K562 (cell line): ENCODE measurements around the gene SLC26A1. TPM values are rescaled to one million over a fixed set of nuclear protein-coding genes. Genes with fewer than 3 reads are reported as not detected.

ENCODE experiments used
- ATAC-seq: fragments of 200-7000 bp; cut with Tn5 transposase; 3 replicates; pipeline ENCODE4 v1.9.1; 2020; ENCODE audit warnings: moderate library complexity
- BruUV-seq: library from RNA; stranded (reverse); fragments of 400-500 nt; replicated peaks from 2 replicates; lab custom pipeline; 2021; lab: Mats Ljungman, UMichigan
- CTCF ChIA-PET: fragments of 300-600 bp; formaldehyde crosslinking; extraction: SDS; loops from one replicate; lab custom pipeline; 2021; ENCODE audit warnings: low intra/inter-chr PET ratio; lab: Yijun Ruan, JAX
- POLR2A ChIA-PET: fragments of 300-600, 350-650 bp; sonication (Branson Sonifier 250); formaldehyde crosslinking; extraction: SDS; loops from one replicate; lab custom pipeline; 2021; ENCODE audit warnings: antibody characterized with exemption, inconsistent platforms; lab: Yijun Ruan, JAX
- DNase-seq, 4 experiments: peaks; one replicate each; pipeline versions ENCODE4 v3.0.0 to v3.0.0-alpha.2; 2011 to 2018; ENCODE audit warnings: low spot score in 3 of 4, mixed read lengths in 3 of 4; ENCODE audit errors: extremely low read depth in 1 of 4
- FAIRE-seq: peaks from 2 replicates; lab custom pipeline; 2011; peaks lifted over from hg19 to GRCh38; lab: Jason Lieb, UNC
- H2AFZ ChIP-seq: 2 replicates; pipeline ENCODE4 v1.6.0; 2011; ENCODE audit warnings: low read depth, low read length, control low read depth, inconsistent platforms
- H3K27ac ChIP-seq: fragments of 200-600 bp; 3 replicates; pipeline ENCODE4 v1.8.0; 2011; ENCODE audit warnings: low read depth, mild to moderate bottlenecking, control low read depth, inconsistent platforms, low read length, moderate library complexity, mixed read lengths; ENCODE audit errors: extremely low read depth
- H3K27me3 ChIP-seq, 2 experiments: fragments of 300-600 bp in 1 of 2; 2 replicates in 1 of 2; 3 replicates in 1 of 2; pipeline versions ENCODE4 v1.6.0 to v1.8.0; 2011; ENCODE audit warnings: inconsistent platforms in 2 of 2, low read length in 2 of 2, mild to moderate bottlenecking in 1 of 2, mixed read lengths in 1 of 2, moderate library complexity in 1 of 2; ENCODE audit not compliant: control insufficient read depth in 2 of 2, insufficient read depth in 2 of 2
- H3K36me3 ChIP-seq: fragments of 300-600 bp; 3 replicates; pipeline ENCODE4 v1.8.0; 2011; ENCODE audit warnings: mild to moderate bottlenecking, low read length, inconsistent platforms; ENCODE audit not compliant: control insufficient read depth, insufficient read depth
- H3K4me1 ChIP-seq, 2 experiments: fragments of 200-600 bp in 1 of 2; replicated peaks in 1 of 2; 2 replicates in 1 of 2; 3 replicates in 1 of 2; pipeline versions ENCODE4 v1.5.1 to v1.8.0; 2011; ENCODE audit warnings: inconsistent platforms in 2 of 2, low read length in 2 of 2, mild to moderate bottlenecking in 1 of 2, mixed read lengths in 1 of 2, moderate library complexity in 1 of 2; ENCODE audit not compliant: control insufficient read depth in 2 of 2, insufficient read depth in 2 of 2
- H3K4me2 ChIP-seq: 2 replicates; pipeline ENCODE4 v1.6.1; 2011; ENCODE audit warnings: low read length, control low read depth, inconsistent platforms, mixed read lengths; ENCODE audit not compliant: insufficient read depth
- H3K4me3 ChIP-seq: fragments of 200-600 bp; sonication (generic), shearing (Covaris generic); 2 replicates; pipeline ENCODE4 v1.5.1; 2016; ENCODE audit warnings: control low read depth, inconsistent platforms
- H3K79me2 ChIP-seq: fragments of 200-600 bp; 3 replicates; pipeline ENCODE4 v1.8.0; 2011; ENCODE audit warnings: low read length, inconsistent platforms; ENCODE audit not compliant: control insufficient read depth, insufficient read depth
- H3K9ac ChIP-seq, 2 experiments: 2 replicates each; pipeline versions ENCODE4 v1.6.0 to v1.6.1; 2011; ENCODE audit warnings: low read depth in 2 of 2, low read length in 2 of 2, control low read depth in 1 of 2, inconsistent platforms in 1 of 2, mild to moderate bottlenecking in 1 of 2, mixed read lengths in 1 of 2; ENCODE audit not compliant: insufficient read depth in 1 of 2
- H3K9me1 ChIP-seq: one replicate; pipeline ENCODE4 v1.6.0; 2011; ENCODE audit warnings: inconsistent platforms, mild to moderate bottlenecking, low read length, moderate library complexity; ENCODE audit not compliant: control insufficient read depth, insufficient read depth
- H3K9me3 ChIP-seq: replicated peaks from 2 replicates; pipeline ENCODE4 v1.5.1; 2011; ENCODE audit warnings: low read depth, low read length, inconsistent platforms; ENCODE audit not compliant: control insufficient read depth, insufficient read depth
- H4K20me1 ChIP-seq: replicated peaks from 2 replicates; pipeline ENCODE4 v1.6.1; 2011; ENCODE audit warnings: low read length, inconsistent platforms, mixed read lengths; ENCODE audit not compliant: control insufficient read depth, insufficient read depth
- ARHGAP35 ChIP-seq: fragments of 450-650 bp; IDR thresholded peaks from 2 replicates; pipeline ENCODE4 v1.6.1; 2018; ENCODE audit not compliant: partially characterized antibody
- POLR2G ChIP-seq: fragments of 200-400 bp; formaldehyde crosslinking; IDR thresholded peaks from 2 replicates; pipeline ENCODE4 v1.6.1; 2017; ENCODE audit warnings: low read depth, mild to moderate bottlenecking, antibody characterized with exemption, low read length, moderate library complexity
- RBFOX2 ChIP-seq: fragments of 200-400 bp; formaldehyde crosslinking; IDR thresholded peaks from 2 replicates; pipeline ENCODE4 v1.6.1; 2017; ENCODE audit warnings: low read depth, mild to moderate bottlenecking, low read length, moderate library complexity
- WGBS: fragments of 100-300 bp; shearing (Covaris generic); methylation state at CpG from one replicate; pipeline ENCODE4 v1.1.6; 2016; ENCODE audit warnings: low coverage, mixed read lengths; ENCODE audit not compliant: insufficient coverage; ENCODE audit errors: missing lambda C conversion rate; 5-methylcytosine and 5-hydroxymethylcytosine counted together
- in situ Hi-C: fragments of 300-500 bp; cut with MboI; formaldehyde crosslinking; loops from 4 replicates; pipeline ENCODE4 v1.15.0; 2018; ENCODE audit warnings: inconsistent platforms, mixed read lengths
- intact Hi-C: fragments of 100-400 bp; cut with micrococcal nuclease; formaldehyde crosslinking; loops from 2 replicates; pipeline ENCODE4 v1.14.2; 2022
- polyA plus RNA-seq, 8 experiments: library from polyadenylated mRNA; depleted of rRNA in 4 of 8; stranded (reverse) in 5 of 8; unstranded in 3 of 8; fragments of >200 nt; fragmentation: Nextera tagmentation in 2 of 8; fragmentation: Illumina TruSeq in 1 of 8; extraction: Ambion mirVana in 2 of 8; extraction: Trizol in 1 of 8; gene quantifications; 2 replicates each; pipeline versions ENCODE4 v1.2.1 to v1.2.3, GENCODE V29; 2011 to 2014; ENCODE audit warnings: inconsistent platforms in 1 of 8, missing spikeins in 1 of 8
- total RNA-seq, 7 experiments: library from RNA; depleted of rRNA in 6 of 7; stranded (reverse); fragments of >200 nt in 6 of 7; fragmentation: Illumina TruSeq in 2 of 7; extraction: Trizol in 2 of 7; gene quantifications; 2 replicates each; pipeline versions ENCODE4 v1.2.1 to v1.2.3, GENCODE V29; 2011 to 2021; ENCODE audit warnings: low replicate concordance in 1 of 7
- TF ChIP-seq, protein P1 (sequence below), 3 experiments: IDR thresholded peaks in 2 of 3; conservative IDR thresholded peaks in 1 of 3; 2 replicates each; pipeline ENCODE4 v1.5.1; 2011 to 2012; ENCODE audit warnings: low read length in 3 of 3, mild to moderate bottlenecking in 3 of 3, control low read depth in 2 of 3, improper control_type of control experiment in 1 of 3, inconsistent platforms in 1 of 3, low read depth in 1 of 3, mixed read lengths in 1 of 3, moderate library complexity in 1 of 3; ENCODE audit not compliant: insufficient read depth in 2 of 3

SLC26A1 gene
- total and polyA plus RNA-seq, 9 of the 15 experiments (the other 6 are each of a cell fraction or from before 2014, with no cell fraction given), result 0.11 to 4.2 (median 0.95) TPM

DNA sequence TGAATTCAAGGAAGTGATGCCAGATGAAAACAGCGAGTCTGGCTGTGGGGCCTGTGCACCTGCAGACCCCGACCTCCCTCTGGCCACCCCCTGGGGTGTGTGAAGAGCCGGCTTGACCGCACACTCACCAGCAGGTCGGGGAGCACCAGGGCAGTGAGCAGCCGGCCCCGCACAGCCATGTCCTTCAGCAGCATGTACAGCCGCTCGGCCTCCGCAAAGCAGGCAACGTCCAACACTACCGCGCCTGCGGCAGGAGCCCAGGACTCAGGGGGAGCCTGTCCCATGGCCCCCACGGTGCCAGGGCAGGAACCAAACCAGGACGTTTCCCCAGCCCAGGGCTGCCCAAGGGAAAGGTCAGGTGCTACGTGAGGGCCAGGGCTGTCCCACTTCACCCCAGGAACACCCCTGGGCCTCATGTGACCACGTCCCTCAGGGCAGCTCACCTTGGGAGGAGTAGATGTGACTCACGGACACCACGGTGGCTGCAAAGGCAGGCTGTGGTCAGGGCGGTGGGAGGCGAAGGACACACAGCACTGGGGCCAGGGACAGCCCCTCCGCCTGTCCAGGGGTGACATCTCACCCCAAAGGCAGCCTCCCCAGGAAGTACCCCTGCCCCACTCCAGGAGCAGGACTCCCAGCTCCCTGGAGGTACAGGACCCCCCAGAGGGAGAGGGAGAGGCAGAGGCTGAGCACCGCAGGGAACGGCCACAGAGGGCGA lies 28.0 kb downstream of the SLC26A1 start:
- no peaks in the 10 kb centered on the region for H4K20me1 ChIP-seq
- H3K4me2 ChIP-seq, result no peak overlapping the region
- 80% methylated on average over 23 of the region's 26 CpGs for WGBS
- TF ChIP-seq ARHGAP35 (no peak), RBFOX2 (0 out of 2 replicates have a peak, but pooled peaks have one; percentile 38), POLR2G (0 out of 2 replicates have a peak, but pooled peaks have one; percentile 23)
- TF ChIP-seq, protein P1, sequence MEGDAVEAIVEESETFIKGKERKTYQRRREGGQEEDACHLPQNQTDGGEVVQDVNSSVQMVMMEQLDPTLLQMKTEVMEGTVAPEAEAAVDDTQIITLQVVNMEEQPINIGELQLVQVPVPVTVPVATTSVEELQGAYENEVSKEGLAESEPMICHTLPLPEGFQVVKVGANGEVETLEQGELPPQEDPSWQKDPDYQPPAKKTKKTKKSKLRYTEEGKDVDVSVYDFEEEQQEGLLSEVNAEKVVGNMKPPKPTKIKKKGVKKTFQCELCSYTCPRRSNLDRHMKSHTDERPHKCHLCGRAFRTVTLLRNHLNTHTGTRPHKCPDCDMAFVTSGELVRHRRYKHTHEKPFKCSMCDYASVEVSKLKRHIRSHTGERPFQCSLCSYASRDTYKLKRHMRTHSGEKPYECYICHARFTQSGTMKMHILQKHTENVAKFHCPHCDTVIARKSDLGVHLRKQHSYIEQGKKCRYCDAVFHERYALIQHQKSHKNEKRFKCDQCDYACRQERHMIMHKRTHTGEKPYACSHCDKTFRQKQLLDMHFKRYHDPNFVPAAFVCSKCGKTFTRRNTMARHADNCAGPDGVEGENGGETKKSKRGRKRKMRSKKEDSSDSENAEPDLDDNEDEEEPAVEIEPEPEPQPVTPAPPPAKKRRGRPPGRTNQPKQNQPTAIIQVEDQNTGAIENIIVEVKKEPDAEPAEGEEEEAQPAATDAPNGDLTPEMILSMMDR (IDR thresholded peaks at IDR 0.05 in 2 of 3, conservative IDR thresholded peaks at IDR 0.05 in 1 of 3; ENCODE audit: insufficient read depth in 2 of 3, low read depth in 1 of 3, low read length in 3 of 3), result 0 out of 6 replicates have a peak, but pooled peaks of 1 of the 3 experiments have one; percentile 2
- FAIRE-seq, result no peak
- BruUV-seq, result no TSS peak
- H3K4me3 ChIP-seq, result no peak overlapping the region
- intact Hi-C loops, result no loop called here
- ATAC-seq, result no peak
- peaks cover 0 to 47% of the 10 kb centered on the region in 2 experiments; a peak in 2 of 5 replicates for H3K4me1 ChIP-seq
- no peak overlapping the region for H3K27ac ChIP-seq
- ChIA-PET POLR2A (interaction anchor here (0.7 kb wide), 1 partner anchor 58 kb away, joined by 3 read pairs; no protein-coding TSS in a partner anchor), CTCF (no interaction called here)
- no peaks in the 10 kb centered on the region for H3K27me3 ChIP-seq
- H3K36me3 ChIP-seq, result peaks cover 23% of the 10 kb centered on the region; the same call in 1 of the 3 replicates
- no peak for DNase-seq
- H3K9me3 ChIP-seq, result no peaks in the 10 kb centered on the region
- no peak overlapping the region for H2AFZ ChIP-seq
- no peaks in the 10 kb centered on the region for H3K9me1 ChIP-seq
- H3K79me2 ChIP-seq, result no peaks in the 10 kb centered on the region
- in situ Hi-C loops, result no loop called here
- H3K9ac ChIP-seq, result no peak overlapping the region; a peak in 1 of 4 replicates
